HG02885 (cell line): Measurements from ENCODE around the gene ERP29.
"Not testable (repeated sequence)": the region's sequence is repeated elsewhere in the genome, so short reads cannot be mapped to it uniquely, and the experiment has no call there.

Experiments used
- ATAC-seq: cut with Tn5 transposase; IDR thresholded peaks from one replicate; pipeline ENCODE4 v1.9.1; 2021; ENCODE audit warnings: mild to moderate bottlenecking; ENCODE audit not compliant: unreplicated experiment, poor library complexity

ERP29 gene

DNA sequence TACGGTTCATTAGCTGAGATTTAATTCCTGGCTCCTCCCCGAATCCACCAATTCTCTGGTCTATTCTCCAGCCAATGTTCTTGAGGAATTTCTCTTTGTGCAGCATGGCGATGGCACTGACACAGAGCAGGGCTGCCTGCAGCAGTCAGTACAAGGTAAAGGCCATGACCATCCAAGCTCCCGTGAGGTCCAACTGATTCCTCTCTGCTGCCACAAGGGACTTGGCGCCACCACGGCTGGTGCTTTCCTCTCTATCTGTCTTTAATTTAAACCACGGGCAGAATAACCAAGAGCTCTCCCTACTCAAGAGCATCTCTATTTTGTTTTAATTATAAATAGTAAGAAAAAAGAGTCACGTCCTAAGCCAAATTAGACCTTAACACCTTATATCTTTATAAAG is 12.4 kb upstream of the ERP29 start:
- no peak for ATAC-seq

DNA sequence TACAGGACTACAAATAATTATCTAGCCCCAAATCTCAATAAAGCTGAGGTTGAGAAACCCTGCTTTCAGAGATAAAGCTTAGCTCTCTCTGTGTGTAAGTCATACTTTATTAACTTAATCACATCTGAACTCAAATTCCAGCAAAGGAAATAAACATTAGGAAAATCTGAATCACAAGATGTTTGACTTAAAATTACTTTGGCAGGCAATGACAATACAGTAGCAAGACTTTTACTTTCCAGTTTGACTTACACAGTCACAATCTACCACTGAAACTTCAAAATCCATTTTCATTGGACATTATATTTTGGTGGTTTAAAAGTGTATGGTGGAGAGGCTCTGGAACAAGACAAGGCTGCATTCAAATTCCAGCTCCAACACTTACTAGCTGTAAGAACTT is 11.7 kb upstream of the ERP29 start:
- no peak for ATAC-seq

DNA sequence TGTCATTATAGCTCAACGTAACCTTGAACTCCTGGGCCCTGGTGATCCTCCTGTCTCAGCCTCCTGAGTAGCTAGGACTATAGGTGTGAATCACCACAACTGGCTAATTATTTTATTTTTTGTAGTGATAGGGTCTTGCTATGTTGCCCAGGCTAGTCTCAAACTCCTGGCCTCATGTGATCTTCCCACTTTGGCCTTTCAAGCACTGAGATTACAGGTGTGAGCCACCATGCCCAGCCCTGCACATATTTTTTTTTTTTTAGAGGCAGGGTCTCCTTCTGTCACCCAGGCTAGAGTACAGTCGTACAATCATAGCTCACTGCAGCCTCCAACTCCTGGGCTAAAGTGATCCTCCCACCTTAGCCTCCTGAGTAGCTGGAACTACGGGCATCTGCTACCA is 9.2 kb upstream of the ERP29 start:
- ATAC-seq = no peak

DNA sequence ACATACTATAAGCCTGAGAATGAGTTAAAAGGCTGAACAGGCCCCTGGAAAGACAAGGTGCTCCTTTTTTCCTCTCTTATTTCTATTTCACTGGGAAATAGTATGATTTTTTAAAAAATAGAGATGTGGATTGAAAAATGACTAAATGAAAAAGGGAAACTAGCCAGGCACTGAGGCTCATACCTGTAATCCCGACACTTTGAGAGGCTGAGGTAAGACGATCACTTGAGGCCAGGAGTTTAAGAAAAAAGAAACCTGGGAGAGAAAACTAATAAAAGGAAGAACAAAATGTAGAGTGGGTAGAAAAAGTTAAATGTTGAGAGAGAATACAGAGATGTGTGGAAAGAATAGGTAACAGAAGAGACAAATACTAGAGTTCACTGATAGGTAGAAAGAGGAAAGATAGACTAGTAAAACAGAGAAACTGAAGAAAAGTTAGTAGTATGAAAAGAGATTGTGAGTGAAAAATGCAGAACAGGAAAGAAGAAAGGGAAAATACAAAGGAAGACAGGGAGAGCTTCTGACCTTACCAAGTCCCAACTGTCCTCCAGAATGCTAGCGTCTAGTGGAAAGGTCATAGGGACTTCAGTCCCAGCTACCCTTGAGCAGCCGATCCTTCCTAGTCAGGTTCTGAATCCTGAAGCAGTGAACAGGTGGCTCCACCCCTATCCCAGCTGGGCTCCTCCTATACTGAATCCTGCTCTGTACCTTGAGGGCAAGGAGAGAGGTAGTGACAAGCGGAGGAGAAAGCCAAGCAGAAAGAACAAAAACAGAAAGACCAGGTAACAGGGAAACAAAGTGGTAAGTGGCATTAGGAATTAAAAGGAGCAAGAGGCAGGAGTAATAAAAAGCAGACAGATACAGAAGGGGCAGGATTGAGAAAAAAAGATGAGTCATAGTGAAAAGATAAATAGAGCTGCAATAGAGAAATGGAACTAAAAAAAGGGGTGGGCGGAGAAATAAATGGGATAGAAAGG is 7.5 kb upstream of the ERP29 start:
- ATAC-seq = no peak

- ATAC-seq = no peak
These were observed 5.3 kb upstream of the ERP29 start for GRCh38 chr12:112007945-112008344.

GRCh38 chr12:112008918-112009317 is 4.3 kb upstream of the ERP29 start:
- no peak for ATAC-seq

DNA sequence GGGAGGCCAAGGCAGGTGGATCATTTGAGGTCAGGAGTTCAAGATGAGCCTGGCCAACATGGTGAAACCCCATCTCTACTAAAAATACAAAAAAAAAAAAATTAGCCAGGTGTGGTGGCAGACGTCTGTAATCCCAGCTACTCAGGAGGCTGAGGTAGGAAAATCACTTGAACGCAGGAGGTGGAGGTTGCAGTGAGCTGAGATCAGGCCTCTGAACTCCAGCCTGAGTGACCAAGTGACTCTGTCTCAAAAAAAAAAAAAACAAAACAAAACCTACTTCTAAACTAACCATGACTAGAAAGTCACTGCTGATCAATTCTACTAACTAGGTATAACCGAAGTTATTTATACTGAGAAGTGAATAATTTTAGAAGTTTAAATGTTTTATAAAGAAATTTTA is 3.6 kb upstream of the ERP29 start:
- ATAC-seq = not testable (repeated sequence)

- no peak for ATAC-seq
These were observed 2.5 kb upstream of the ERP29 start for GRCh38 chr12:112010415-112011344.

GRCh38 chr12:112011685-112012084 is 1.5 kb upstream of the ERP29 start:
- ATAC-seq = no peak

DNA sequence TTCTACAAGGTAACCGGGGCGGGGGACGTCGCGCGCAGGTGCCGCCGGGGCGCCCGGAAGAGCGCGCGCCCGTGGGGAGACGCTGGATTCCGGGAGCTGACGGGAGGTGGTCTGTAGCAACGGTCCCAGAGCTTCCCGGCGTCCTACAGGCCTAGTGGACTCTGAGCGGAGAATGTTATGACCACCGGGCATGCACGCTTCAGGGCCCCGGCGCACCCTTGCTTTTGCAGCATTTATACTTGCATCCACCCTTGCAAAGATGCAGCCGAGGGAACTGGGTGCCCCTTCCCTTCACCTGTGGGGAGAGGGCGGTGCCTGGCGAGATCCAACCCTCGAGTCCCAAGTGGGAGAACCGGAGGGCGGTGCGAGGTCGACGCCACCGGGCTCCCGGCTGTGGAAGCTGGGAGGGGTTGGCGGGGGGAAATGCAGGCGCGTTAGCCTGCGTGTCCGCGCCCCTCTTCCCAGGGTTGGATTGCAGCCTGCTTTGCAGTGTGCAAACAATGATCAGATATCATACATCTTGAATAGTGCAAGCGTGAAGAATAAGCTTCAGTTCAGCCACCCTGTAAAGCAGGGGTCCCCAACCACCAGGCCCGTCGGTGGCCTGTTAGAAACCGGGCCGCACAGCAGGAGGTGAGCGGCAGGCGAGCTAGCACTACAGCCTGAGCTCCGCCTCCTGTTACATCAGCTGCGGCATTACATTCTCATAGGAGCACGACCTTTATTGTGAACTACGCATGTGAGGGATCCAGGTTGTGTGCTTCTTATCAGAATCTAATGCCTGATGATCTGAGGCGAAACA is 576 bp downstream of the ERP29 start:
- peak; percentile 14 for ATAC-seq

DNA sequence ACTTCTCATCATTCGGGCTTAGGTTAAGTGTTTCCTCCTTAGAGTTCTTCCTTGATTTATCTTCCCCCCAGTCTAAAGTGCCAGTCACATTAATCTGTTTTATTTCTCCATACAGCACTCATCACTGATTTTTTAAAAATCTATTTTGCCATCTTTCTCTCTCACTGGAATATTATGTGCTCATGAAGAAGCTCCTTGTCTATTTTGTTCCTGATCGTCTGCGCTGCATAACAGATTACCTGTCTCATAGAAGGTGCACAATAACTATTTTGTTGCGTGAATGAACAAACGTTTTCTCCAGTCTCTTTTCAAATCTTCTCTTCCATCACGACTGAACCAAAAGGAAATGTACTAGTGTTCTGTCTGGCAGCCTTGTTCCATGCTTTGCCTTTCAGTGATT is 2.7 kb downstream of the ERP29 start:
- ATAC-seq = no peak

DNA sequence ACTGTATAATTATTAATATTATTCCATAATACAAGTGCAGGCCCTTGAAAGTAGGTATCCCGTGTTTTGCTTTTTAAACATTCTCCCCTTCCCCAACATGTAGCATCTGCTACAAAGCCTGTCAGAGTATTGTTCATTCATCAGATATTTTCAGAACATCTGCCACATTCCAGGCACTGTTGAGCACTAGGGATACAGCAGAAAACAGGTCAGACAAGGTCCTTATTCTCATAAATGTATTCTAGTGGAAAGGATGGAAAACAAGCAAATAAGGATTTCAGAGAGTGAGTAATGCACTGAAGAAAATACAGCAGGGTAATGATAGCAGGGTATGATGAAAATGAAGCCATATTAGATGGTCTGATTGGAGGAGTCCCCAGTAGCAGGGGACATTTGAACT is 3.8 kb downstream of the ERP29 start:
- ATAC-seq = no peak

GRCh38 chr12:112018571-112019237 is 5.5 kb downstream of the ERP29 start:
- no peak for ATAC-seq

DNA sequence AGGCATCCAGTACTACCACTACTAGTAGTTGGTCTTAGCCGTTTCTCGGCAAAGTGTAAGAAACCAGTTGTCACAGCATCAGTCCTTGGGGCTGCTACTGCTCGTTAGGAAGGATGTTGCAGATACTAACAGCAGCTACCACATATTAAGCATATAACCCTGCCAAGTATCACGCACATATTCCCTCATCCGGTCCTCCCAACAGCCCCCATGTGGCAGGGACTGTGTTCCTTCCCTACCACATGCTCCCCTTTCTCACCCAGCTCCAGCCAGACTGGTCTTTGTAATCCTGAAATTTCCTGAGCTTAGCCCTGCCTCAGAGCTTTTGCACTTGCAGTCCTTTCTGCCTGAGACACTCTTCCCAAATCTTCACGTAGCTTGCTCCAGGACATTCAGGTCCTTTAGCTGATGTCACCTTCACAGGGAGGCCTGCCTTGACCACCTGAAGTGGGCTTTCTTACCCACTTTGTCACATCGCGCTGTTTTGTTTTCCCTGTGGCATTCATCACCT is 7.8 kb downstream of the ERP29 start:
- no peak for ATAC-seq

GRCh38 chr12:112022241-112023016 is 9.2 kb downstream of the ERP29 start:
- no peak for ATAC-seq

GRCh38 chr12:112023759-112024396 is 10.7 kb downstream of the ERP29 start:
- no peak for ATAC-seq

- ATAC-seq = no peak
These were observed 12.7 kb downstream of the ERP29 start for GRCh38 chr12:112025808-112026375.

DNA sequence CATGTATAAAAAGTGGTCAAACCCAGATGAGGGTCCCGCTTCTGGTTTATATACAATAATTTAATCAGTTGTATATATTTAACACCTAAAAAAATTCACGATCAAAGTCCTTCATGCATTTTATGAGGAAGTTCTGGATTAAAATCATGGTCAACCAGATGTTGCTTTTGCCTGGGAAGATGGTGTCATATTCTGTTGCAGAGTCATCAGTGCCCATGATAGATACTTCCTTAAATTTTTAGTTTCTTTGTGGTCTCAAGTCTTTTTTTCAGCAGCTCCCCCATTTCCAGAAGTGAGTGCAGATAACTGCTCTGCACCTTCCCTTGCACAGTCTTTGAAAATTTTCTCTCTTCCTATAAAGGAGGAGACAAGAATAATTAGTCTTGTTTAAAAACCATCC is 16.1 kb downstream of the ERP29 start:
- ATAC-seq = no peak
